Stimulated activated CD8-positive, alpha-beta memory T cell treated with anti-CD3 and anti-CD28 coated beads, Interleukin-15, amount 100 ng/mL, for 1 hour (primary cell): ENCODE results near the gene SLC22A12.

Experiments used
- DNase-seq: peaks from one replicate; pipeline ENCODE4 v3.0.0-alpha.2; 2020; ENCODE audit warnings: low read depth

Gene SLC22A12

DNA sequence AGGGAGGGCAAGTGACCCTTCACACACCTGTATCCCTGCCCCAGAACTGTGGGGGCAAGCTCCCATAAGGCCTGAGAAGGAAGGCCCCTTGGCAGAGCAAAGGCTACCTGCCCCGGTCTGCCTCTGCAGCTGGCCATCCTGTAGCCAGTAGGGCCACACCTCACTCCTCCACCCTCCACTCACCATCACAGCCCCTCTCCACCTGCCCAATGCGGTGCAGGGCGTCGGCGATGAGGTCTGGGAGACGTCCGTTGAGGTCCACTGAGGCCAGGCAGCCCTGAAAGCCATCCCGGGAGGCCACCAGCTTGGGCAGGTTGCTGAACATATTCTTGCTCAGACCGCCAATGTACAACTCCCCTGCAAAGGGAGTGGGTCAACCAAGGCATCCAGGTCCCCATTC lies 57.5 kb downstream of the SLC22A12 start:
- no peak for DNase-seq

DNA sequence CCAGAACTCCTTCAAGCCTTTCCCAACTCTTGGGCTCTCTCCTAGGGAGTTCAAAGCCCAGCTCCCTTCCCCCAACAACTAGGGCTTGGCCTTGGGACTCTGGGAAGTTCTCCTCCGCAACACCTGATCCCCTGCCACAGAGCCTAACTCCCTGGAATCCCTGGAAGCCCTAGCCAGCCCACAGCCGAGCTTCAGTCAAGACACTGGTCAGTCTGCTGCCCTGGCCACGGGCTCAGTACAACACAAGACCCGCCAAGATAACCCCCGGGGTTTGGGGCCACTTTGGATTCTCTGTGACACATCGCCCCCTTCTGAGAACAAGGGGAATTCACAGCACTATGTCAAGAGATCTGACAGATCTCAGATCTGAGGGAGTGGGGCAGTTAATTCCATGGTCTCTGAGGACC lies 58.3 kb downstream of the SLC22A12 start:
- DNase-seq, result no peak

- no peak for DNase-seq
These were observed 60.0 kb downstream of the SLC22A12 start for GRCh38 chr11:64650923-64651523.
